Cardiac septum (tissue), 1 donor: Measurements from ENCODE around the gene SPDYE6. TPM values are rescaled to one million over a fixed set of nuclear protein-coding genes. Genes with fewer than 3 reads are reported as not detected.
A peak's percentile ranks its signal among the peaks of the same experiment; 100 is the strongest.
"Not testable (repeated sequence)": the region's sequence is repeated elsewhere in the genome, so short reads cannot be mapped to it uniquely, and the experiment has no call there.

Experiments used
- DNase-seq: peaks from one replicate; pipeline ENCODE4 v3.0.0-alpha.2; 2020; ENCODE audit warnings: low spot score
- intact Hi-C: fragments of 100-400 bp; cut with DNase I; formaldehyde crosslinking; loops from one replicate; pipeline ENCODE4 v1.14.0; 2022
- total RNA-seq: library from RNA; stranded (reverse); fragmentation: NEBNext Ultra II Directional; extraction: Animal tissue kit (Norgen Biotek cat#: 25700); gene quantifications from one replicate; pipeline ENCODE4 v1.2.1, GENCODE V29; 2021
- donor health status: DM: no; HTN: no; CAD: no.

Gene SPDYE6
- total RNA-seq, 1 donor from 2014 or later = not detected

GRCh38 chr7:102320601-102321350 lies 35.5 kb downstream of the SPDYE6 start:
- intact Hi-C loops = no loop called here
- peak; percentile 75 for DNase-seq

GRCh38 chr7:102320181-102320580 lies 36.1 kb downstream of the SPDYE6 start:
- peak; percentile 55 for DNase-seq
- intact Hi-C loops = no loop called here

- peak; percentile 24 for DNase-seq
- intact Hi-C loops = no loop called here
Observed at GRCh38 chr7:102319671-102320070, 36.6 kb downstream of the SPDYE6 start.

- intact Hi-C loops = no loop called here
- DNase-seq = peak; percentile 73
Observed at GRCh38 chr7:102318482-102318971, 37.7 kb downstream of the SPDYE6 start.

- intact Hi-C loops = no loop called here
- DNase-seq = peak; percentile 66
Observed at GRCh38 chr7:102317231-102318059, 38.8 kb downstream of the SPDYE6 start.

- DNase-seq = no peak
- intact Hi-C loops = no loop called here
Observed at GRCh38 chr7:102313997-102314780, 42.1 kb downstream of the SPDYE6 start.

GRCh38 chr7:102312317-102312716 lies 43.9 kb downstream of the SPDYE6 start:
- intact Hi-C loops = no loop called here
- DNase-seq = no peak

- intact Hi-C loops = no loop called here
- no peak for DNase-seq
Observed at GRCh38 chr7:102310414-102310815, 45.8 kb downstream of the SPDYE6 start.

- DNase-seq = no peak
- intact Hi-C loops = no loop called here
Observed at GRCh38 chr7:102306916-102307677, 49.1 kb downstream of the SPDYE6 start.

GRCh38 chr7:102305414-102306268 lies 50.6 kb downstream of the SPDYE6 start:
- no peak for DNase-seq
- intact Hi-C loops = no loop called here

- intact Hi-C loops = no loop called here
- DNase-seq = no peak
Observed at GRCh38 chr7:102304668-102305067, 51.6 kb downstream of the SPDYE6 start.

- intact Hi-C loops = no loop called here
- DNase-seq = no peak
Observed at GRCh38 chr7:102303669-102304422, 52.4 kb downstream of the SPDYE6 start.

- intact Hi-C loops = no loop called here
- DNase-seq = no peak
Observed at GRCh38 chr7:102302025-102302424, 54.2 kb downstream of the SPDYE6 start.

- intact Hi-C loops, DNase-seq: not testable (repeated sequence)
Observed at GRCh38 chr7:102301367-102301766, 54.9 kb downstream of the SPDYE6 start.

GRCh38 chr7:102300643-102301221 lies 55.5 kb downstream of the SPDYE6 start:
- DNase-seq = no peak
- intact Hi-C loops = no loop called here

- DNase-seq = no peak
- intact Hi-C loops = no loop called here
Observed at GRCh38 chr7:102297487-102298218, 58.6 kb downstream of the SPDYE6 start.

GRCh38 chr7:102296514-102296913 lies 59.7 kb downstream of the SPDYE6 start:
- intact Hi-C loops = no loop called here
- DNase-seq = no peak
